HS-27A (cell line): Measurements from ENCODE around the gene SH3BP4.

Experiments
- DNase-seq: peaks from one replicate; pipeline ENCODE4 v3.0.0-alpha.2; 2012; ENCODE audit warnings: low read depth, missing footprints

SH3BP4 gene

GRCh38 chr2:234982096-234982834 lies 30.4 kb downstream of the SH3BP4 start:
- DNase-seq, result no peak

- DNase-seq, result no peak
Measured at GRCh38 chr2:234983011-234983726, 31.4 kb downstream of the SH3BP4 start.

- no peak for DNase-seq
Measured at GRCh38 chr2:234985608-234986245, 33.9 kb downstream of the SH3BP4 start.

GRCh38 chr2:234986390-234986789 lies 34.6 kb downstream of the SH3BP4 start:
- no peak for DNase-seq

- no peak for DNase-seq
Measured at GRCh38 chr2:234986876-234987720, 35.3 kb downstream of the SH3BP4 start.

GRCh38 chr2:234987754-234988153 lies 35.9 kb downstream of the SH3BP4 start:
- DNase-seq, result no peak

- no peak for DNase-seq
Measured at GRCh38 chr2:234988491-234988890, 36.7 kb downstream of the SH3BP4 start.

GRCh38 chr2:234989183-234989701 lies 37.4 kb downstream of the SH3BP4 start:
- DNase-seq, result no peak

- DNase-seq, result no peak
Measured at GRCh38 chr2:234990300-234990699, 38.5 kb downstream of the SH3BP4 start.

- no peak for DNase-seq
Measured at GRCh38 chr2:234991290-234991689, 39.5 kb downstream of the SH3BP4 start.

GRCh38 chr2:234991793-234992192 lies 40.0 kb downstream of the SH3BP4 start:
- DNase-seq, result no peak

- no peak for DNase-seq
Measured at GRCh38 chr2:234992196-234992595, 40.4 kb downstream of the SH3BP4 start.

GRCh38 chr2:234992624-234993349 lies 41.0 kb downstream of the SH3BP4 start:
- DNase-seq, result no peak

GRCh38 chr2:234993541-234993981 lies 41.7 kb downstream of the SH3BP4 start:
- no peak for DNase-seq

- no peak for DNase-seq
Measured at GRCh38 chr2:234994438-234995321, 42.9 kb downstream of the SH3BP4 start.

GRCh38 chr2:234995332-234996068 lies 43.7 kb downstream of the SH3BP4 start:
- no peak for DNase-seq

- peak; percentile 58 for DNase-seq
Measured at GRCh38 chr2:234996069-234996940, 44.5 kb downstream of the SH3BP4 start.

GRCh38 chr2:234996941-234997270 lies 45.1 kb downstream of the SH3BP4 start:
- no peak for DNase-seq

- DNase-seq, result no peak
Measured at GRCh38 chr2:234997389-234997788, 45.6 kb downstream of the SH3BP4 start.
